ENCODE results near the gene ACTL8.

DNA sequence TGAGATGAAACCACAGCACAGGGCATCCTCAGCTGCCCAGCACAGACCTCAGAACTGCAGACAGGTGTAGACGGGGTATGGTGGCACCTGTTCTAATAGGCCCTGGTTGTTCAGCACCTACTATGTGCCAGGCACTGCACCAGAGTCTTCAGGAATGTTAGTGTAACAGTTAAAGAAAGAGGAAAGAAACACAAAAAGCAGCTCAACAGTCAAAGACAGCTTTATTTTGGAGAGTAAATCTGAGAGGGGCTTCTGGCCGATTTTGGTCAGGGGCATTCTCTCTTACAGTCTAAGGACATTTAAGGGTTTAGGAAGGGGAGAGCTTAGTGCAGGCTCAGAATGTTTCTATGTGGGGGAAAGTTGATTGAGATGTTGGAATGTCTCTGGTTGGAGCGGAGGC is 45.2 kb upstream of the ACTL8 start:
- TF ChIP-seq, protein P1, sequence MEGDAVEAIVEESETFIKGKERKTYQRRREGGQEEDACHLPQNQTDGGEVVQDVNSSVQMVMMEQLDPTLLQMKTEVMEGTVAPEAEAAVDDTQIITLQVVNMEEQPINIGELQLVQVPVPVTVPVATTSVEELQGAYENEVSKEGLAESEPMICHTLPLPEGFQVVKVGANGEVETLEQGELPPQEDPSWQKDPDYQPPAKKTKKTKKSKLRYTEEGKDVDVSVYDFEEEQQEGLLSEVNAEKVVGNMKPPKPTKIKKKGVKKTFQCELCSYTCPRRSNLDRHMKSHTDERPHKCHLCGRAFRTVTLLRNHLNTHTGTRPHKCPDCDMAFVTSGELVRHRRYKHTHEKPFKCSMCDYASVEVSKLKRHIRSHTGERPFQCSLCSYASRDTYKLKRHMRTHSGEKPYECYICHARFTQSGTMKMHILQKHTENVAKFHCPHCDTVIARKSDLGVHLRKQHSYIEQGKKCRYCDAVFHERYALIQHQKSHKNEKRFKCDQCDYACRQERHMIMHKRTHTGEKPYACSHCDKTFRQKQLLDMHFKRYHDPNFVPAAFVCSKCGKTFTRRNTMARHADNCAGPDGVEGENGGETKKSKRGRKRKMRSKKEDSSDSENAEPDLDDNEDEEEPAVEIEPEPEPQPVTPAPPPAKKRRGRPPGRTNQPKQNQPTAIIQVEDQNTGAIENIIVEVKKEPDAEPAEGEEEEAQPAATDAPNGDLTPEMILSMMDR (IDR thresholded peaks at IDR 0.05 in 4 of 5, conservative IDR thresholded peaks at IDR 0.05 in 1 of 5), result no peak
- TF ChIP-seq POLR2A (IDR thresholded peaks at IDR 0.05), result no peak
